IMR-90 (cell line): ENCODE results near the gene GUCY1A2. TPM values are rescaled to one million over a fixed set of nuclear protein-coding genes. Genes with fewer than 3 reads are reported as not detected.

Experiments used
- ATAC-seq: fragments of 200-7000 bp; cut with Tn5 transposase; 2 replicates; pipeline ENCODE4 v1.9.1; 2020; ENCODE audit warnings: low read depth, mild to moderate bottlenecking, moderate library complexity
- BruUV-seq: library from RNA; stranded (reverse); fragments of 400-500 nt; replicated peaks from 2 replicates; lab custom pipeline; 2021; lab: Mats Ljungman, UMichigan
- CTCF ChIA-PET: fragments of 300-600 bp; formaldehyde crosslinking; extraction: SDS; loops from one replicate; lab custom pipeline; 2021; ENCODE audit warnings: antibody characterized with exemption; lab: Yijun Ruan, JAX
- POLR2A ChIA-PET: fragments of 300-600 bp; sonication (Branson Sonifier 250); formaldehyde crosslinking; loops from one replicate; lab custom pipeline; 2022; ENCODE audit warnings: antibody characterized with exemption; ENCODE audit not compliant: unreplicated experiment; lab: Charles Lee
- DNase-seq: peaks from one replicate; pipeline ENCODE4 v3.0.0; 2013
- H2AFZ ChIP-seq: replicated peaks from 2 replicates; pipeline ENCODE3; 2013; ENCODE audit warnings: low read length, mild to moderate bottlenecking; ENCODE audit not compliant: poor library complexity
- H2AK5ac ChIP-seq: 2 replicates; pipeline ENCODE4 v1.6.1; 2013; ENCODE audit warnings: low read depth, low read length, inconsistent platforms
- H2AK9ac ChIP-seq: replicated peaks from 2 replicates; pipeline ENCODE3; 2013; ENCODE audit warnings: mild to moderate bottlenecking, low read depth, low read length, moderate library complexity; ENCODE audit not compliant: poor library complexity
- H2BK120ac ChIP-seq: 2 replicates; pipeline ENCODE4 v1.6.1; 2013; ENCODE audit warnings: low read depth, low read length, inconsistent platforms
- H2BK15ac ChIP-seq: 3 replicates; pipeline ENCODE4 v1.6.1; 2013; ENCODE audit warnings: low read depth, low read length, inconsistent platforms
- H2BK20ac ChIP-seq: 2 replicates; pipeline ENCODE4 v1.6.1; 2013; ENCODE audit warnings: low read depth, mild to moderate bottlenecking, inconsistent platforms, low read length, moderate library complexity
- H2BK5ac ChIP-seq: 2 replicates; pipeline ENCODE4 v1.6.1; 2013; ENCODE audit warnings: mild to moderate bottlenecking, low read depth, low read length, inconsistent platforms; ENCODE audit not compliant: poor library complexity, severe bottlenecking
- H3K14ac ChIP-seq: replicated peaks from 2 replicates; pipeline ENCODE4 v1.6.1; 2013; ENCODE audit warnings: low read depth, low read length, inconsistent platforms
- H3K18ac ChIP-seq: 2 replicates; pipeline ENCODE4 v1.6.1; 2013; ENCODE audit warnings: low read depth, low read length, control low read depth
- H3K23ac ChIP-seq: 2 replicates; pipeline ENCODE4 v1.6.1; 2013; ENCODE audit warnings: low read depth, low read length, inconsistent platforms
- H3K27ac ChIP-seq: 2 replicates; pipeline ENCODE4 v1.5.1; 2013; ENCODE audit warnings: mild to moderate bottlenecking, control low read depth, low read length; ENCODE audit not compliant: insufficient read depth
- H3K27me3 ChIP-seq: 2 replicates; pipeline ENCODE4 v1.6.1; 2013; ENCODE audit warnings: low read length; ENCODE audit not compliant: control insufficient read depth, insufficient read depth
- H3K36me3 ChIP-seq: 2 replicates; pipeline ENCODE4 v1.6.1; 2013; ENCODE audit warnings: low read length, mixed read lengths; ENCODE audit not compliant: control insufficient read depth, insufficient read depth
- H3K4ac ChIP-seq: 2 replicates; pipeline ENCODE4 v1.6.1; 2013; ENCODE audit warnings: low read depth, low read length, inconsistent platforms
- H3K4me1 ChIP-seq: 2 replicates; pipeline ENCODE4 v1.6.1; 2013; ENCODE audit warnings: low read length, mixed read lengths; ENCODE audit not compliant: control insufficient read depth, insufficient read depth
- H3K4me2 ChIP-seq: 2 replicates; pipeline ENCODE4 v1.6.1; 2013; ENCODE audit warnings: low read depth, mild to moderate bottlenecking, control low read depth, low read length, moderate library complexity
- H3K4me3 ChIP-seq: 2 replicates; pipeline ENCODE4 v1.5.1; 2013; ENCODE audit warnings: low read depth, mild to moderate bottlenecking, control low read depth, low read length, moderate library complexity; ENCODE audit not compliant: insufficient read depth
- H3K56ac ChIP-seq: 2 replicates; pipeline ENCODE4 v1.6.1; 2013; ENCODE audit warnings: low read length, inconsistent platforms; ENCODE audit not compliant: insufficient read depth; ENCODE audit errors: extremely low read depth
- H3K79me1 ChIP-seq, 2 experiments: 2 replicates each; pipeline ENCODE4 v1.6.1; 2013; ENCODE audit warnings: low read length in 2 of 2, inconsistent platforms in 1 of 2, low read depth in 1 of 2
- H3K9ac ChIP-seq: 2 replicates; pipeline ENCODE4 v1.6.1; 2013; ENCODE audit warnings: low read depth, low read length, control low read depth
- H3K9me1 ChIP-seq: 2 replicates; pipeline ENCODE4 v1.6.1; 2013; ENCODE audit warnings: low read length, inconsistent platforms; ENCODE audit not compliant: insufficient read depth
- H3K9me3 ChIP-seq: 2 replicates; pipeline ENCODE4 v1.6.1; 2013; ENCODE audit warnings: low read length; ENCODE audit not compliant: control insufficient read depth, insufficient read depth
- H4K20me1 ChIP-seq: 2 replicates; pipeline ENCODE4 v1.6.1; 2013; ENCODE audit warnings: low read length, inconsistent platforms; ENCODE audit not compliant: insufficient read depth
- H4K5ac ChIP-seq: 2 replicates; pipeline ENCODE4 v1.6.1; 2013; ENCODE audit warnings: mild to moderate bottlenecking, low read depth, low read length, control low read depth
- H4K8ac ChIP-seq, 2 experiments: 2 replicates each; pipeline ENCODE4 v1.6.1; 2013; ENCODE audit warnings: low read depth in 2 of 2, low read length in 2 of 2, control low read depth in 1 of 2, inconsistent platforms in 1 of 2
- H4K91ac ChIP-seq: 2 replicates; pipeline ENCODE4 v1.6.1; 2013; ENCODE audit warnings: low read depth, low read length, inconsistent platforms; ENCODE audit not compliant: insufficient read depth
- BHLHE40 ChIP-seq: fragments of 150-350 bp; IDR thresholded peaks from 2 replicates; pipeline ENCODE4 v1.6.1; 2016; ENCODE audit warnings: mild to moderate bottlenecking, low read depth, low read length
- CEBPB ChIP-seq: IDR thresholded peaks from 2 replicates; pipeline ENCODE4 v1.6.1; 2012; ENCODE audit warnings: low read depth, low read length, improper control_type of control experiment
- CHD1 ChIP-seq: IDR thresholded peaks from 2 replicates; pipeline ENCODE4 v1.6.1; 2012; ENCODE audit warnings: low read depth, low read length, improper control_type of control experiment
- ELK1 ChIP-seq: fragments of 150-350 bp; IDR thresholded peaks from 2 replicates; pipeline ENCODE4 v1.6.1; 2016; ENCODE audit warnings: low read depth, mild to moderate bottlenecking, low read length, moderate library complexity, borderline replicate concordance
- FOS ChIP-seq: fragments of 150-350 bp; IDR thresholded peaks from 2 replicates; pipeline ENCODE4 v1.6.1; 2016; ENCODE audit warnings: low read depth, low read length
- MAZ ChIP-seq: IDR thresholded peaks from 2 replicates; pipeline ENCODE4 v1.6.1; 2012; ENCODE audit warnings: low read depth, mild to moderate bottlenecking, low read length, improper control_type of control experiment, moderate library complexity, borderline replicate concordance
- MXI1 ChIP-seq: IDR thresholded peaks from 2 replicates; pipeline ENCODE4 v1.6.1; 2012; ENCODE audit warnings: low read depth, mild to moderate bottlenecking, low read length, moderate library complexity, borderline replicate concordance
- NFE2L2 ChIP-seq: fragments of 150-350 bp; IDR thresholded peaks from 2 replicates; pipeline ENCODE4 v1.6.1; 2016; ENCODE audit warnings: low read depth, mild to moderate bottlenecking, low read length
- POLR2A ChIP-seq: IDR thresholded peaks from 2 replicates; pipeline ENCODE4 v1.6.1; 2012; ENCODE audit warnings: mild to moderate bottlenecking, low read depth, low read length
- RAD21 ChIP-seq: IDR thresholded peaks from 2 replicates; pipeline ENCODE4 v1.6.1; 2012; ENCODE audit warnings: low read length, improper control_type of control experiment
- RCOR1 ChIP-seq: IDR thresholded peaks from 2 replicates; pipeline ENCODE4 v1.6.1; 2012; ENCODE audit warnings: mild to moderate bottlenecking, low read length, improper control_type of control experiment; ENCODE audit not compliant: insufficient replicate concordance
- RFX5 ChIP-seq: IDR thresholded peaks from 2 replicates; pipeline ENCODE4 v1.8.0; 2012; ENCODE audit warnings: low read depth, mild to moderate bottlenecking, low read length, moderate library complexity
- SMC3 ChIP-seq: fragments of 150-350 bp; IDR thresholded peaks from 2 replicates; pipeline ENCODE4 v1.6.1; 2016; ENCODE audit warnings: low read depth, mild to moderate bottlenecking, antibody characterized with exemption, low read length, moderate library complexity
- WGBS, 2 experiments: methylation state at CpG; one replicate each; pipeline versions ENCODE4 v1.1.5 to v1.1.7; 2013; ENCODE audit warnings: missing lambda C conversion rate in 2 of 2; ENCODE audit not compliant: insufficient read length in 1 of 2; ENCODE audit errors: extremely low coverage in 2 of 2; 5-methylcytosine and 5-hydroxymethylcytosine counted together
- dilution Hi-C: fragments of 300-500 bp; cut with HindIII; formaldehyde crosslinking; loops from one replicate; pipeline ENCODE4 v1.14.3; 2018; ENCODE audit warnings: low sequenced_read_pairs; ENCODE audit not compliant: unreplicated experiment
- in situ Hi-C: fragments of 300-500 bp; cut with MboI; formaldehyde crosslinking; loops from 3 replicates; pipeline ENCODE4 v1.14.3; 2019; ENCODE audit warnings: low sequenced_read_pairs, inconsistent platforms, mixed read lengths
- intact Hi-C: fragments of 100-400 bp; cut with micrococcal nuclease; formaldehyde crosslinking; loops from 2 replicates; pipeline ENCODE4 v1.10.0; 2022
- polyA plus RNA-seq, 3 experiments: library from polyadenylated mRNA; depleted of rRNA; stranded (reverse); fragments of >200 nt; gene quantifications; 2 replicates each; pipeline ENCODE4 v1.2.3, GENCODE V29; 2012; ENCODE audit warnings: low replicate concordance in 1 of 3
- total RNA-seq: library from RNA; depleted of rRNA; stranded (reverse); fragments of >200 nt; gene quantifications from 2 replicates; pipeline ENCODE4 v1.2.3, GENCODE V29; 2012
- TF ChIP-seq, protein P1 (sequence below): fragments of 150-350 bp; IDR thresholded peaks from 2 replicates; pipeline ENCODE4 v1.6.1; 2017; ENCODE audit warnings: mild to moderate bottlenecking, antibody characterized with exemption, low read length, low read depth
- TF ChIP-seq, protein P2 (sequence below): conservative IDR thresholded peaks from 2 replicates; pipeline ENCODE4 v1.5.1; 2012; ENCODE audit warnings: mild to moderate bottlenecking, low read depth, low read length, improper control_type of control experiment

Gene GUCY1A2
- total and polyA plus RNA-seq, 2 of the 4 experiments (the other 2 are of a cell fraction): under 0.01 to 0.03 TPM

GRCh38 chr11:106913141-106913540 is 105.1 kb downstream of the GUCY1A2 start:
- Histone ChIP-seq H2AFZ (no peak overlapping the region), H2BK5ac (no peak overlapping the region), H3K9me3 (no peaks in the 10 kb centered on the region; the same call in 1 of the 2 replicates), H2BK120ac (no peak overlapping the region), H3K79me1 (no peaks in the 10 kb centered on the region), H3K18ac (no peak overlapping the region), H3K4me1 (no peaks in the 10 kb centered on the region), H3K27ac (no peak overlapping the region), H3K4me2 (no peak overlapping the region), H3K23ac (no peak overlapping the region), H2BK15ac (no peak overlapping the region), H4K8ac (no peak overlapping the region), H3K4me3 (no peak overlapping the region), H2AK9ac (no peak overlapping the region), H2AK5ac (no peak overlapping the region), H3K36me3 (no peaks in the 10 kb centered on the region), H3K4ac (no peak overlapping the region), H3K9me1 (no peaks in the 10 kb centered on the region), H4K5ac (no peak overlapping the region), H3K27me3 (no peaks in the 10 kb centered on the region), H3K14ac (no peak overlapping the region), H3K9ac (no peak overlapping the region), H2BK20ac (no peak overlapping the region), H4K20me1 (no peaks in the 10 kb centered on the region), H3K56ac (no peak overlapping the region), H4K91ac (no peak overlapping the region)
- dilution Hi-C loops: no loop called here
- TF ChIP-seq, protein P1, sequence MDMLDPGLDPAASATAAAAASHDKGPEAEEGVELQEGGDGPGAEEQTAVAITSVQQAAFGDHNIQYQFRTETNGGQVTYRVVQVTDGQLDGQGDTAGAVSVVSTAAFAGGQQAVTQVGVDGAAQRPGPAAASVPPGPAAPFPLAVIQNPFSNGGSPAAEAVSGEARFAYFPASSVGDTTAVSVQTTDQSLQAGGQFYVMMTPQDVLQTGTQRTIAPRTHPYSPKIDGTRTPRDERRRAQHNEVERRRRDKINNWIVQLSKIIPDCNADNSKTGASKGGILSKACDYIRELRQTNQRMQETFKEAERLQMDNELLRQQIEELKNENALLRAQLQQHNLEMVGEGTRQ: no peak
- TF ChIP-seq BHLHE40: no peak
- no peak for TF ChIP-seq RFX5
- TF ChIP-seq RAD21: no peak
- TF ChIP-seq POLR2A: no peak
- TF ChIP-seq ELK1: no peak
- TF ChIP-seq CHD1: no peak
- no peak for TF ChIP-seq CEBPB
- no peak for TF ChIP-seq SMC3
- no peak for TF ChIP-seq MXI1
- no peak for TF ChIP-seq FOS
- TF ChIP-seq, protein P2, sequence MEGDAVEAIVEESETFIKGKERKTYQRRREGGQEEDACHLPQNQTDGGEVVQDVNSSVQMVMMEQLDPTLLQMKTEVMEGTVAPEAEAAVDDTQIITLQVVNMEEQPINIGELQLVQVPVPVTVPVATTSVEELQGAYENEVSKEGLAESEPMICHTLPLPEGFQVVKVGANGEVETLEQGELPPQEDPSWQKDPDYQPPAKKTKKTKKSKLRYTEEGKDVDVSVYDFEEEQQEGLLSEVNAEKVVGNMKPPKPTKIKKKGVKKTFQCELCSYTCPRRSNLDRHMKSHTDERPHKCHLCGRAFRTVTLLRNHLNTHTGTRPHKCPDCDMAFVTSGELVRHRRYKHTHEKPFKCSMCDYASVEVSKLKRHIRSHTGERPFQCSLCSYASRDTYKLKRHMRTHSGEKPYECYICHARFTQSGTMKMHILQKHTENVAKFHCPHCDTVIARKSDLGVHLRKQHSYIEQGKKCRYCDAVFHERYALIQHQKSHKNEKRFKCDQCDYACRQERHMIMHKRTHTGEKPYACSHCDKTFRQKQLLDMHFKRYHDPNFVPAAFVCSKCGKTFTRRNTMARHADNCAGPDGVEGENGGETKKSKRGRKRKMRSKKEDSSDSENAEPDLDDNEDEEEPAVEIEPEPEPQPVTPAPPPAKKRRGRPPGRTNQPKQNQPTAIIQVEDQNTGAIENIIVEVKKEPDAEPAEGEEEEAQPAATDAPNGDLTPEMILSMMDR: no peak
- no peak for TF ChIP-seq NFE2L2
- no peak for TF ChIP-seq MAZ
- TF ChIP-seq RCOR1: no peak
- ChIA-PET CTCF (no interaction called here), POLR2A (no interaction called here)
- ATAC-seq (no peak), DNase-seq (no peak)
- in situ Hi-C loops: no loop called here
- intact Hi-C loops: no loop called here
- no TSS peak for BruUV-seq
- no CpG with 5 or more reads among the region's 2 CpGs for whole genome bisulfite sequencing, 2 experiments
